Breast epithelium (tissue), 4 donors: ENCODE data around the gene PDE7B. TPM values are rescaled to one million over a fixed set of nuclear protein-coding genes. Genes with fewer than 3 reads are reported as not detected.

Experiments
- DNase-seq, 2 donors: peaks; one replicate each; pipeline ENCODE4 v3.0.0-alpha.2; 2019; ENCODE audit warnings: low spot score in 2 of 2
- H3K27ac ChIP-seq, 2 donors: fragments of 200-600 bp; sonication (generic) in 1 of 2; one replicate each; pipeline ENCODE4 v1.5.1; 2016 to 2019; ENCODE audit warnings: mild to moderate bottlenecking in 1 of 2
- H3K27me3 ChIP-seq, 2 donors: fragments of 200-600 bp; sonication (generic) in 1 of 2; one replicate each; pipeline versions ENCODE4 v1.5.1 to v1.6.0; 2017 to 2019; ENCODE audit warnings: control low read depth in 1 of 2, mild to moderate bottlenecking in 1 of 2
- H3K36me3 ChIP-seq: fragments of 200-600 bp; one replicate; pipeline ENCODE4 v1.5.1; 2019
- H3K4me1 ChIP-seq, 2 donors: fragments of 200-600 bp; sonication (generic); one replicate each; pipeline ENCODE4 v1.5.1; 2016 to 2019; ENCODE audit warnings: control low read depth in 1 of 2
- H3K4me3 ChIP-seq, 3 donors: fragments of 200-600 bp; sonication (generic); 1 replicate in 2 of 3; 2 replicates in 1 of 3; pipeline ENCODE4 v1.5.1; 2016 to 2019; ENCODE audit warnings: mild to moderate bottlenecking in 3 of 3, moderate library complexity in 2 of 3
- H3K9me3 ChIP-seq, 2 donors: fragments of 200-600 bp; sonication (generic) in 1 of 2; one replicate each; pipeline ENCODE4 v1.5.1; 2016 to 2019; ENCODE audit warnings: control low read depth in 1 of 2
- CTCF ChIP-seq, 3 donors: fragments of 450-650 bp; IDR thresholded peaks; one replicate each; pipeline ENCODE4 v1.5.1; 2016 to 2017; ENCODE audit warnings: antibody characterized with exemption in 3 of 3, mild to moderate bottlenecking in 3 of 3, moderate library complexity in 3 of 3
- POLR2A ChIP-seq: fragments of 450-650 bp; IDR thresholded peaks from one replicate; pipeline ENCODE4 v1.6.1; 2016; ENCODE audit warnings: antibody characterized with exemption, mild to moderate bottlenecking, moderate library complexity
- POLR2AphosphoS5 ChIP-seq, 3 donors: sonication (generic); formaldehyde crosslinking; IDR thresholded peaks; one replicate each; pipeline ENCODE4 v1.6.1; 2017; ENCODE audit warnings: antibody characterized with exemption in 3 of 3
- intact Hi-C: fragments of 100-400 bp; cut with DNase I; formaldehyde crosslinking; loops from one replicate; pipeline ENCODE4 v1.15.1; 2023; ENCODE audit warnings: low total_unique reads
- total RNA-seq, 3 donors: library from RNA; depleted of rRNA; stranded (reverse); fragments of >200 nt; gene quantifications; one replicate each; pipeline ENCODE4 v1.1.0, GENCODE V29; 2016

Gene PDE7B
- total RNA-seq, 3 donors from 2014 or later, result 3.4 to 5.2 (median 5.1) TPM

DNA sequence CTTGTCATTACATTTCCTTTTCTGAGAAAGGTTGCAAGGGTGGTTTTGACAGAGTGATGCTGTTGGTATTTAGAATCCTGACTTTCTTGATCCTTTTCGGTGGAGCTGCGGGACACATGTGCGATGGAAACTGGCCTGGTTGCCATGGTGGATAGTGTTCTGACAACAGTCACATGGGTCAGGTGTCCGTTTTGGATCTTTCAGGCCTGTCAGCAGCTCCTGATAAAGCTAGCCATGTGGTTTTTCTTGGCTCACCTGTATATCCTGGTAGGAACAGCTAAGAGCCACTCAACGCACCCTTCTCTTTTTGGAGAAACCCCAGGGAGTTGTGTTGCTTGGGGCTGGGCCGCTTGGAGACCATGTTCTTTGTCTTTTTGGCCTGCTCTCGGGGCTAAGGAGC, 221.2 kb downstream of the PDE7B start:
- Histone ChIP-seq H3K27ac (no peak overlapping the region), H3K4me3 (no peak overlapping the region), H3K27me3 (no peaks in the 10 kb centered on the region), H3K9me3 (no peaks in the 10 kb centered on the region), H3K4me1 (no peaks in the 10 kb centered on the region), H3K36me3 (no peaks in the 10 kb centered on the region)
- intact Hi-C loops, result no loop called here
- DNase-seq, result no peak
- TF ChIP-seq POLR2AphosphoS5 (IDR thresholded peaks at IDR 0.05) (no peak), POLR2A (no peak), CTCF (IDR thresholded peaks at IDR 0.05) (no peak)

GRCh38 chr6:136073216-136073615, 221.7 kb downstream of the PDE7B start:
- H3K4me1 ChIP-seq, result no peaks in the 10 kb centered on the region
- TF ChIP-seq POLR2A (no peak), POLR2AphosphoS5 (IDR thresholded peaks at IDR 0.05) (no peak), CTCF (IDR thresholded peaks at IDR 0.05) (no peak)
- intact Hi-C loops, result no loop called here
- no peak for DNase-seq
- no peaks in the 10 kb centered on the region for H3K9me3 ChIP-seq
- no peaks in the 10 kb centered on the region for H3K27me3 ChIP-seq
- no peak overlapping the region for H3K27ac ChIP-seq
- no peaks in the 10 kb centered on the region for H3K36me3 ChIP-seq
- no peak overlapping the region for H3K4me3 ChIP-seq

GRCh38 chr6:136076496-136076895, 225.0 kb downstream of the PDE7B start:
- DNase-seq, result no peak
- intact Hi-C loops, result no loop called here

GRCh38 chr6:136077834-136078576, 226.5 kb downstream of the PDE7B start:
- no peaks in the 10 kb centered on the region for H3K27me3 ChIP-seq
- no peak for DNase-seq
- H3K27ac ChIP-seq, result no peak overlapping the region
- TF ChIP-seq POLR2AphosphoS5 (IDR thresholded peaks at IDR 0.05) (no peak), POLR2A (no peak), CTCF (IDR thresholded peaks at IDR 0.05) (no peak)
- H3K4me1 ChIP-seq, result no peaks in the 10 kb centered on the region
- intact Hi-C loops, result no loop called here
- H3K4me3 ChIP-seq, result no peak overlapping the region
- H3K9me3 ChIP-seq, result no peaks in the 10 kb centered on the region
- no peaks in the 10 kb centered on the region for H3K36me3 ChIP-seq

More at GRCh38 chr6:136076496-136076895, 225.0 kb downstream of the PDE7B start:
- Histone ChIP-seq H3K9me3 (no peaks in the 10 kb centered on the region), H3K4me3 (no peak overlapping the region), H3K36me3 (no peaks in the 10 kb centered on the region), H3K27ac (no peak overlapping the region), H3K27me3 (no peaks in the 10 kb centered on the region), H3K4me1 (no peaks in the 10 kb centered on the region)
- no peak for TF ChIP-seq POLR2A
- TF ChIP-seq POLR2AphosphoS5 (IDR thresholded peaks at IDR 0.05), result no peak
- no peak for TF ChIP-seq CTCF (IDR thresholded peaks at IDR 0.05)

DNA sequence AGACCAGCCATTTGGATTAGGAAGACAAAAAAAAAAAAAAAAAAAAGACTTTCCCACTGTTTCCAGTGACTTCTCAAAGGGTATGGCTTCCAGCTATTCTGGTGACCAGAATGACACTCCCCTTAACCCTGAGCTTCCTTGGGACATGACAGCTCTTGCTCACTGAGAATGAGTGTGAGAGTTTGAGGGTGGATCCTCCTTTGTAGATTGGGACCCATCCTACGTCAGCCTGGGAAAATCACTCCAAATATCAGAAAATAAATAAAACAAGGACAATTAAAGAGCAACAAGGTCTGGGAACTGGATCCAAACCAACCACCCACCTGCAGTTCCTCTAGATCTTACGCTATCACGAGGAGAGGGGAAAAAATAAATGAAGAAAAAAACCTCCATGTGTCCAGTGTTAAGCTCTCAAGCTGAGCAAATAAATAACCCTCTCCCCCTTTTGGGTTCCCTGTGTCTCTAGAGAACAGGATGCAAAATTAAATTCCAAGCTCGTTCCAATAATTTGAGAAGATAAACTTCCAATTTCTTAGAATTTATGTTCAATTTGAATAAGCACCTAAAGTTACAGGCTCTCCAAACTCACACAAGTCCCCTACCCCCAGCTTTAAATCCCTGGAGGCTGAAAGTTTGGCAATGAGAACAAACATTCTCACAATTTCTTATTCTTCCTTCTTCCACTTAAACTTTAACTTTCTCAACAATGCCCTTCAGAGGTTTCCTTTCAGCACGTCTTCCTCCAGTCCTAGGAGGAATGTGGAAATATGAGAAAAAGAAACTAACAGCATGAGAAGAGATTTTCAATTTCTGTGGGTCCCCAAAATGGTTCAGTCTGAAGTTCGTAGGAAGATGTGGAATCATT, 228.4 kb downstream of the PDE7B start:
- no peaks in the 10 kb centered on the region for H3K27me3 ChIP-seq
- no peaks in the 10 kb centered on the region for H3K4me1 ChIP-seq
- H3K27ac ChIP-seq, result no peak overlapping the region

More for the DNA sequence above, 228.4 kb downstream of the PDE7B start:
- Histone ChIP-seq H3K9me3 (no peaks in the 10 kb centered on the region), H3K4me3 (no peak overlapping the region), H3K36me3 (no peaks in the 10 kb centered on the region)
- DNase-seq, result no peak
- TF ChIP-seq POLR2A (no peak), CTCF (IDR thresholded peaks at IDR 0.05) (no peak), POLR2AphosphoS5 (IDR thresholded peaks at IDR 0.05) (no peak)
- intact Hi-C loops, result no loop called here
